Tibial nerve (tissue), 4 donors: Measurements from ENCODE around the gene OPCML. TPM values are rescaled to one million over a fixed set of nuclear protein-coding genes. Genes with fewer than 3 reads are reported as not detected.

Experiments
- DNase-seq, 2 donors: peaks; one replicate each; pipeline ENCODE4 v3.0.0-alpha.2; 2019; ENCODE audit warnings: low spot score in 2 of 2
- H3K27ac ChIP-seq, 4 donors: fragments of 200-600 bp; sonication (generic) in 3 of 4; one replicate each; pipeline ENCODE4 v1.5.1; 2017 to 2019; ENCODE audit warnings: mild to moderate bottlenecking in 1 of 4
- H3K27me3 ChIP-seq, 2 donors: fragments of 200-600 bp; sonication (generic) in 1 of 2; one replicate each; pipeline versions ENCODE4 v1.5.1 to v1.6.0; 2017 to 2019
- H3K36me3 ChIP-seq, 3 donors: fragments of 200-600 bp; sonication (generic); one replicate each; pipeline ENCODE4 v1.5.1; 2018 to 2019
- H3K4me1 ChIP-seq, 4 donors: fragments of 200-600 bp; sonication (generic) in 3 of 4; one replicate each; pipeline ENCODE4 v1.5.1; 2017 to 2019
- H3K4me3 ChIP-seq, 4 donors: fragments of 200-600 bp; sonication (generic) in 3 of 4; one replicate each; pipeline ENCODE4 v1.5.1; 2017 to 2019; ENCODE audit warnings: mild to moderate bottlenecking in 1 of 4, moderate library complexity in 1 of 4
- H3K9me3 ChIP-seq, 4 donors: fragments of 200-600 bp; sonication (generic) in 3 of 4; one replicate each; pipeline ENCODE4 v1.5.1; 2017 to 2019
- EP300 ChIP-seq, 2 donors: sonication (generic); formaldehyde crosslinking; IDR thresholded peaks; one replicate each; pipeline ENCODE4 v1.6.1; 2017; ENCODE audit warnings: antibody characterized with exemption in 2 of 2, mild to moderate bottlenecking in 1 of 2
- POLR2A ChIP-seq, 2 donors: fragments of 450-650 bp; IDR thresholded peaks; one replicate each; pipeline ENCODE4 v1.6.1; 2017; ENCODE audit warnings: antibody characterized with exemption in 2 of 2, mild to moderate bottlenecking in 2 of 2, moderate library complexity in 2 of 2
- WGBS, 2 donors: methylation state at CpG; one replicate each; pipeline ENCODE4 v1.1.5; 2018; 5-methylcytosine and 5-hydroxymethylcytosine counted together
- total RNA-seq, 4 donors: library from RNA; depleted of rRNA; stranded (reverse); fragments of >200 nt; gene quantifications; one replicate each; pipeline ENCODE4 v1.1.0, GENCODE V29; 2016
- TF ChIP-seq, protein P1 (sequence below), 5 experiments: fragments of 200-600 bp in 3 of 5; fragments of 450-650 bp in 2 of 5; sonication (generic) in 3 of 5; IDR thresholded peaks; one replicate each; pipeline ENCODE4 v1.5.1; 2016 to 2019; ENCODE audit warnings: antibody characterized with exemption in 5 of 5, mild to moderate bottlenecking in 3 of 5, moderate library complexity in 2 of 5

OPCML gene
- total RNA-seq, 4 donors from 2014 or later, result 1.0 to 10.8 (median 1.9) TPM

DNA sequence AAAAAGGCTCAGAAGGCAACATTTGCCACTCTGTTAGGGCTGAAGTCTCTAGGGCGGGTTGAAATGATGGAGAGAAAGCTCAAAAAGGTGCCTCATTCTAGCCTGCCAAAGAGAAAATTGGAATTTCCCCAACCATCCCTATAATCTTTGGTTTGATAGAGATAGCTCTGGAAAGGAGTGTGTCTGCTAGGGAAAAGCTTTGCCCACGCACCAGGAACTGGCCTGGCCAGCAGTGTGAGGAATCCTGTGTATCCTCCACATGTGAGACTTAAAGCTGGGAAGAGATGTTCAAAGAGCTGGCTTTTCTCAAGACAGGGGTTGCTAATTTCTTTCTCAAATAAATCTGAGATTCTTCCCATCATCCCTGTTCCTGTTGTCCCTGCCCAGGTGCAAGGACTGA lies 193.7 kb downstream of the OPCML start:
- Histone ChIP-seq H3K27me3 (no peaks in the 10 kb centered on the region), H3K4me3 (no peak overlapping the region), H3K4me1 (no peaks in the 10 kb centered on the region), H3K9me3 (peaks cover 0 to 8% (median 0%) of the 10 kb centered on the region in 4 donors), H3K36me3 (no peaks in the 10 kb centered on the region), H3K27ac (no peak overlapping the region)
- WGBS, 2 donors, result 95 to 96% methylated on average over 2 of the region's 2 CpGs
- no peak for DNase-seq
- TF ChIP-seq EP300 (IDR thresholded peaks at IDR 0.05), result no peak

DNA sequence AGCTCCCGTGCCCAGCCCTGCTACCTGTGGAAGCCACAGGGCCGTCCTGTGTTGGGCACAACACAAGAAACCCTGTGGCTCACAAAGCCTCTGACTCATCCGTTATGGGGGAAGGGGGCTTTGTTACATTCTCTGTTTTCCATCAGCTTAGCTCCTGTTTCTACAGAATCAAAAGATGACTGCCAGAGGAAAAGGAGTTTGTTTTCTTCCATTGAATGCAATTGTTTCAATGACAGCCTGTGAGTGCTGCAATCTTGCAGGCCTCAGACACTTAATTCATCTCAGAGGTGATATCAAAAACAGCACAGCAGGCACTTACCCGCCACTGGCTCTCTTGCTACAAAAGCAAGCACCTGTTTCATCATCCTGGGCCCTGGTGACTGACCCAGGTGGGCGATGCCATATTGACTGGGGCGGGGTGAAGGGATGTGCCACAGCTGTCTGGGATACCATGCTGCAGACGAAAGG lies 194.3 kb downstream of the OPCML start:
- no peaks in the 10 kb centered on the region for H3K27me3 ChIP-seq
- peaks cover 0 to 8% (median 0%) of the 10 kb centered on the region in 4 donors for H3K9me3 ChIP-seq
- TF ChIP-seq EP300 (IDR thresholded peaks at IDR 0.05) (no peak), POLR2A (IDR thresholded peaks at IDR 0.05) (no peak)
- TF ChIP-seq, protein P1, sequence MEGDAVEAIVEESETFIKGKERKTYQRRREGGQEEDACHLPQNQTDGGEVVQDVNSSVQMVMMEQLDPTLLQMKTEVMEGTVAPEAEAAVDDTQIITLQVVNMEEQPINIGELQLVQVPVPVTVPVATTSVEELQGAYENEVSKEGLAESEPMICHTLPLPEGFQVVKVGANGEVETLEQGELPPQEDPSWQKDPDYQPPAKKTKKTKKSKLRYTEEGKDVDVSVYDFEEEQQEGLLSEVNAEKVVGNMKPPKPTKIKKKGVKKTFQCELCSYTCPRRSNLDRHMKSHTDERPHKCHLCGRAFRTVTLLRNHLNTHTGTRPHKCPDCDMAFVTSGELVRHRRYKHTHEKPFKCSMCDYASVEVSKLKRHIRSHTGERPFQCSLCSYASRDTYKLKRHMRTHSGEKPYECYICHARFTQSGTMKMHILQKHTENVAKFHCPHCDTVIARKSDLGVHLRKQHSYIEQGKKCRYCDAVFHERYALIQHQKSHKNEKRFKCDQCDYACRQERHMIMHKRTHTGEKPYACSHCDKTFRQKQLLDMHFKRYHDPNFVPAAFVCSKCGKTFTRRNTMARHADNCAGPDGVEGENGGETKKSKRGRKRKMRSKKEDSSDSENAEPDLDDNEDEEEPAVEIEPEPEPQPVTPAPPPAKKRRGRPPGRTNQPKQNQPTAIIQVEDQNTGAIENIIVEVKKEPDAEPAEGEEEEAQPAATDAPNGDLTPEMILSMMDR (IDR thresholded peaks at IDR 0.05), result no peak
- H3K27ac ChIP-seq, result no peak overlapping the region
- 75 to 90% methylated on average over 7 of the region's 7 CpGs for whole genome bisulfite sequencing, 2 donors
- no peak overlapping the region for H3K4me3 ChIP-seq
- no peak for DNase-seq
- no peaks in the 10 kb centered on the region for H3K4me1 ChIP-seq
- H3K36me3 ChIP-seq, result no peaks in the 10 kb centered on the region

DNA sequence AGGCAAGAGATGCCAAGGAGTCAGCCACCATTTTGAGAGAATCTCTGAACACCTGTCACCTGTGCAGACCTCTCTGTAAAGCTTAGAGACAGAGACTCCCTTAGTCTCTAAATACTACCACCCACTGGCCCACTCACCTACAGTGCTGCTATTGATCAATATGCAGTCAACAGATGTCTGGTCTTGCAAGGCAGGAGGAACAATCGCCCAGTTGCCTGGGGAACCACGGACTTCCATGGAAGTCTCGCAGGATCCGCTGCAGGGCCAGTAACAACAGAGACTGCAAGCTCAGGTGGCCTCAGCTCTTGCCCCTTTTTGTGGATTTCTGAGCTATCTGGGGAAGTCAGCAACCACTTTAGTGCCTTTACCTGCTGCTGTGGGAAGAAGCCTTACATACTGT lies 195.1 kb downstream of the OPCML start:
- TF ChIP-seq, protein P1 (IDR thresholded peaks at IDR 0.05), result no peak
- TF ChIP-seq POLR2A (IDR thresholded peaks at IDR 0.05), result no peak
- 94 to 96% methylated on average over 4 of the region's 4 CpGs for WGBS, 2 donors
- H3K36me3 ChIP-seq, result no peaks in the 10 kb centered on the region
- no peaks in the 10 kb centered on the region for H3K4me1 ChIP-seq
- H3K9me3 ChIP-seq, result peaks cover 0 to 8% (median 0%) of the 10 kb centered on the region in 4 donors
- H3K27me3 ChIP-seq, result no peaks in the 10 kb centered on the region
- no peak for DNase-seq
- H3K27ac ChIP-seq, result no peak overlapping the region
- no peak overlapping the region for H3K4me3 ChIP-seq

DNA sequence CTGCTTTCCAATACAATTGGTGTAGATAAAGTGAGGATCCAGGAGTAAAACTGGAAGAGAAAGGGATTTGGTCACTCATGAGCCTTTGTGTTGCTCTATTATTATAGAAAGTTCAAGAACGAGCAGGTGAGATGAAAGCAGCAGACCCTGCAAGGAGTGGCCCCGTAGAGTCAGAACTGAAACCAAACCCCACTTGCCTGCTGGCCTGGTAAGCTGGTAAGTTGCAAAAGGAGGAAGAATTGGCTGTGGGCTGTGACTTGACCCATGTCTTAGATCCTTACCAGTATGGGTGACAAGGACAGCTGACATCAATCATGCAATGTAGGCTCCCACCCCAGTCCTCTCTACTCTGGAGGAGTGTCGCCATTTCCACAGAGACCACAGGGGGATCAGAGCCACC lies 201.3 kb downstream of the OPCML start:
- Histone ChIP-seq H3K36me3 (no peaks in the 10 kb centered on the region), H3K27ac (no peak overlapping the region), H3K4me3 (no peak overlapping the region), H3K4me1 (no peaks in the 10 kb centered on the region), H3K9me3 (peaks cover 0 to 6% (median 0%) of the 10 kb centered on the region in 4 donors), H3K27me3 (no peaks in the 10 kb centered on the region)
- 82 to 92% methylated on average over 3 of the region's 3 CpGs for WGBS, 2 donors
- DNase-seq, result no peak
- TF ChIP-seq EP300 (IDR thresholded peaks at IDR 0.05) (no peak), POLR2A (IDR thresholded peaks at IDR 0.05) (no peak)
- TF ChIP-seq, protein P1 (IDR thresholded peaks at IDR 0.05), result no peak

DNA sequence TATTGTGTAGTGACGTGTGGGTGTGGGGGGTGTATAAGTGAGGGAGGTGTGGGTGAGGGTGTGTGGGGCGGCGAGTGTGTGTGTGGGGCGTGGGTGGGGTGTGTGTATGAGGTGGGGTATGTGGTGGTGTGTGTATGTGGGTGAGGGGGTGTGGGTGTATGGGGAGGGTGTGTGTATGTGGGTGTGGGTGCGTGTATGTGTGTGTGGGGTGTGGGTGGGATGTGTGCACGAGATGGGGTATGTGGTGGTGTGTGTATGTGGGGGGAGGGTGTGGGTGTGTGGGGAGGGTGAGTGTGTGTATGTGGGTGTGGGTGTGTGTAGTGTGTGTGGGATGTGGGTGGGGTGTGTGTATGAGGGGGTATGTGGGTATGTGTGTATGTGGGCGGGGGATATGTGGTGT lies 205.5 kb downstream of the OPCML start:
- Histone ChIP-seq H3K27me3 (no peaks in the 10 kb centered on the region), H3K36me3 (no peaks in the 10 kb centered on the region), H3K4me3 (no peak overlapping the region), H3K4me1 (no peaks in the 10 kb centered on the region), H3K27ac (no peak overlapping the region), H3K9me3 (no peaks in the 10 kb centered on the region)
- TF ChIP-seq, protein P1 (IDR thresholded peaks at IDR 0.05), result no peak
- TF ChIP-seq EP300 (IDR thresholded peaks at IDR 0.05) (no peak), POLR2A (IDR thresholded peaks at IDR 0.05) (no peak)
- no peak for DNase-seq
- WGBS, 2 donors, result 83 to 87% methylated on average over 7 of the region's 7 CpGs

DNA sequence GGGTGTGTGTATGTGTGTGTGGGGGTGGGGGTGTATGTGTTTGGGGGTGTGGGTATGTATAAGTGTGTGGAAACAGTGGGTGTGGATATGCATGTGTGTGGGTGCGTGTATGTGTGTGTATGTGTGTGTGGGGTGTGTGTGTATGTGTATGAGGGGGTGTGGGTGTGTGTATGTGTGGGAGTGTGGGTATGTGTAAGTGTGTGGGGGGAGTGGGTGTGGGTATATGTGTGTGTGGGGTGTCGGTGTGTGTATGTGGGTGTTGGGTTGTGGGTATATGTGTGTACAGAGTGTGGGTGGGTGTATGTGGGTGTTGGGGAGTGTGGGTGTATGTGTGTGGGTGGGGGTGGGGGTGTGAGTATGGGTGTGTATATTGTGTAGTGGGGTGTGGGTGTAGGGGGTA lies 206.0 kb downstream of the OPCML start:
- 81 to 87% methylated on average over 2 of the region's 2 CpGs for WGBS, 2 donors
- H3K9me3 ChIP-seq, result no peaks in the 10 kb centered on the region
- H3K36me3 ChIP-seq, result no peaks in the 10 kb centered on the region
- no peak for DNase-seq
- no peaks in the 10 kb centered on the region for H3K4me1 ChIP-seq
- H3K4me3 ChIP-seq, result no peak overlapping the region
- H3K27ac ChIP-seq, result no peak overlapping the region
- no peaks in the 10 kb centered on the region for H3K27me3 ChIP-seq
- no peak for TF ChIP-seq POLR2A (IDR thresholded peaks at IDR 0.05)
- TF ChIP-seq, protein P1 (IDR thresholded peaks at IDR 0.05), result no peak
- TF ChIP-seq EP300 (IDR thresholded peaks at IDR 0.05), result no peak
